DMS153 (cell line): Measurements from ENCODE around the gene NUB1.

Source experiments
- DNase-seq: peaks from one replicate; lab custom pipeline; 2025; lab: John Stamatoyannopoulos, UW

The NUB1 gene

GRCh38 chr7:151389768-151390597 is 48.4 kb downstream of the NUB1 start:
- no peak for DNase-seq

DNA sequence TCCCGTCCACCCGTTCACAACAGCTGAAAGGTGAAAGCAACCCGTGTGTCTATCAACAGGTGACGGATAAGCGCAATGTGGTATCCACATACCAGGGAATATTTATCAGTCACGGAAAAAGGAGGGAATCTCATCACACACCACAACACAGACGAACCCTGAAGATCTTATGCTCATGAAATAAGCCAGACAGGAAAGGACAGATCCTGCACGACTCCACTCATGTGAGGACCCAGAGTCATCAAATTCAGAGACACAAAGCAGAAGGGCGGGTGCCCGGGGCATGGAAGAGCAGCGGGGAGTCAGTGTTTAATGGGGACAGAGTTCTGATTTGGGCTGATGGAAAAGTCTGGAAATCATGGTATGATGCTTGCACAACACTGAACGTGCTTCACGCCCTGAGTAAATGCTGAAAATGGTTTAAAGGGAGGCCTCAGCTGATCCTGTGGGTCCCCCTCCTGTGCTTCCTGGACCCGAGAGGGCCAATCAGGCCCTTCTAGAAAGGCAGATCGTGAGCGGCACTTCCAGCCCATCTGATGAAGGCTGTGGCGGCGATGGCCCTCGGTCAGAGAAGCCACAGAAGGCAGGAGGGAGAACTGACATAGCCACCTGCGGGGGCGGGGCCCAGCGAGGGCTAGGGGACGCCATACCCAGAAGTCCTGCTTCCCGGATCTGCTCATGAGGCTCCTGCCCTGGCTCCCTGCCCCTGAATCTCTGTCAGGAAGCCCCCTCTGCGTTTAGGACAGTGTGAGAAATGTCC is 49.2 kb downstream of the NUB1 start:
- peak; percentile 6 for DNase-seq

DNA sequence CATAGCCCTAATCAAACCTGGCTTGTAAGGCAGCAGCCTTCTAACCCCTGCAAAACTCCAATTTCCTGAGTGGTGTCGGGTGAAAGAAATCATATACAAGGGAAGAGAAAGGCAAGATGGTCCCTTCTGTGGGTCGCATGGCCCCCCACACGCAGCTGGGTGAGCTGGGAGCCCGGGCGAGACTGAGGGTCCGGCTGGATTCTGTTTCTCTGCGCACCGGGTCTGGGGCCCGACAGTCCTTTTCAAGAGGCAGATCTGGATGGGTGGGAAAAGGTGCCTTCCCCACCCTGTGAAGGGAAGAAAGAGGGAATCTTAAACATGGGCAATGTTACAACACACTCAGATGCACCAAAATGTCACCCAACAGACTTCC is 49.7 kb downstream of the NUB1 start:
- no peak for DNase-seq

- no peak for DNase-seq
Observed at GRCh38 chr7:151392002-151392401, 50.4 kb downstream of the NUB1 start.

GRCh38 chr7:151392426-151392825 is 50.8 kb downstream of the NUB1 start:
- DNase-seq: no peak

DNA sequence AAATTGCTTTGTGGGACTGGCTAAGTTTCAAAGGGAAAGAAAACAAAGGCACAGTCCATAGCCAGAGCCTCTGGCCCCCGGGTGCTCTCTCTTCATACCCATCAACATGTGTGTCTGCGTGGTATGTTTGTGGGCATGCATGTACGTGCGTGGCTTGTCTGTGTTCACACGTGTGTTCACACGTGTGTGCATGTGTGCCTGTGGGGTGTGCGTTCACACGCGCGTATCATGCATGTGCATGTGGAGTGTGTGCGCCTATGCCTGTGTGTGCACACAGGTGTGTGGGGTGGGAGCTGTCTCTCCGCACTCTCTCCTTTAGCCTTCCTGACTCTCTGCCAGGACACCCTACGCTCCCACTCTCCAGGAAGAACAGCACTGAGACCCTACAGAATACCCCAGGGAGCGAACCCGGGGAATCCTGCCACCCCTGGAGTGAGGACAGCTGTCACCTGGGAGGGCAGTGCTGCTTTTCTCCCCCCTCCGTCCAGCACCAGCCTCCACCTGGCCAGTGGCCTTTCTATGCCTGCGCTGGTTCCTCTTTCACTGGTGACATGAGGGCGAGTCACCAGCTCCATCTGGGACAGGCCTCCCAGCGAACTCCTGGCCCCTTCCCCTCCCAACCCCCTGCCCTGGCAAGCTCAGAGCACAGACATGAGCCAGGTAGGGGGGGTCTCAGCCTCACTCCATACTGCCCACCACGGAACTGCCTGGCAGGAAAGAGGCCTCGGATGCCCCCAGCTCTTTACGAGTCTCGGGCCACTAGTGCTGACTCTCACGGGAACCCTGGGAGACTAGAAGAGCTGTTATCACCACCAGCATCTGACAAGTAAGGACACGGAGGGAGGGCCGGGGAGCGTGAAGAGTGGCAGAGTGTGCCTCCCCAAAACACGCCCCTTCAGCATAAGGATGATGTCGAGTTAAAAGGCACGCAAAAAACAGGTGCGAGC is 51.7 kb downstream of the NUB1 start:
- DNase-seq: no peak

DNA sequence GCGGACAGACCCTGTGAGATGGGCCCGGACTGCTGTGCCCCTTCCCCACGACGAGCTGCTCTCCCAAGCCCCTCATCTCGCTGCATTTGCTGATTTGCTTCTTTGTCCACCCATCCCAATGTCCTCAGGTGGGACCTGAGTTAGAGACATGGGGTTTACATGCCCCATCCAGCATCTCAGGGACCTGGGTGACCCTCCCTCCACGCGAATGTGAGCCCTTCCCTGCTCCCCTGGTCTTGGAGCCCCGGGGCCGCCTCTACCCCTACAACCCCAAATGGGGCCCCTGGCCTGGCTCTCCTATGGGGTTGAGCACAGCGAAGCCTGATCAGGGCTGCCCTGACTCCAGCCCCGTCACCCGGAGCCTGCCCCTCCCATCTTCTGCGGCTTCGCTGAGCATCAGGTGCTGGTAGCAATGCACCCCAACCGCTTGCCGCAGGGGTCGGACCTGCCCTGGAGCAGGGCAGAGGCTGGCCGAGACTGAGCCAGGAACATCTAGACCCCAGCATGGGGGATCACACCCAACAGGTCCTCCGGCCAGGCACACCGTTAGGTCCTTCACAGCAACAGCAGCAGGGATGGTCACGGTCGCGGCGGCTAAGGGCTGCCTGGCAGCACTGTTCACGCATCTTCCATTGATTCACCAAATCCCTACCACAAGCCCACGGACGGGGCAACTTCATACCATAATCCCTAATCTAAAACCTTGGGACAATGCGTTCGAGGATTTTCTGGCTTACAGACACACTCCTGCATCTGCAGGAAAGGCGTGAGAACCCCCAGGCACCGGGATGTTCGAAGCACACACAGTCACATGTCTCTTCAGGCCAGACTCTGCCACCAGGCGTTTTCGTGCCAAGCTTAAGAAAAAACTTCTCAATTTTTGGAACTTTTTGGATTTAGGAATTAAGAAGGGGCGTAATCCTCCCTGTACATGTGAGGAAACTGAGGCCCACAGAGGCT is 52.7 kb downstream of the NUB1 start:
- DNase-seq: no peak

DNA sequence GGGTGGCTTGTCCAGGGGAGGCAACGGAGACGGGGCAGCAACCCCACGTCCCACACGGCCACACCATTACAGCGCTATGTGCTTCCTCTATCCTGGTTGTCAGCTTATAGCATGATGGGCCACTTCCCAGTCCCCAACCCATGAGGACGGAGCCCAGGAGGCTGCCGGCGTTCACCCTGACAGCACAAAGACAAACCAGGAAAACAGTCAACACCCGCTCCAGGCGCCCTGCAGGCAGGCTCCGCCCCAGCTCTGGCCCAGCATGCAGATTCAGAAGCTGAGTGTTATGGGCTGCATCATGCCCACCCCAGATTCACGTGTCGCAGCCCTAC is 53.4 kb downstream of the NUB1 start:
- DNase-seq: no peak

- no peak for DNase-seq
Observed at GRCh38 chr7:151396328-151396970, 54.8 kb downstream of the NUB1 start.

DNA sequence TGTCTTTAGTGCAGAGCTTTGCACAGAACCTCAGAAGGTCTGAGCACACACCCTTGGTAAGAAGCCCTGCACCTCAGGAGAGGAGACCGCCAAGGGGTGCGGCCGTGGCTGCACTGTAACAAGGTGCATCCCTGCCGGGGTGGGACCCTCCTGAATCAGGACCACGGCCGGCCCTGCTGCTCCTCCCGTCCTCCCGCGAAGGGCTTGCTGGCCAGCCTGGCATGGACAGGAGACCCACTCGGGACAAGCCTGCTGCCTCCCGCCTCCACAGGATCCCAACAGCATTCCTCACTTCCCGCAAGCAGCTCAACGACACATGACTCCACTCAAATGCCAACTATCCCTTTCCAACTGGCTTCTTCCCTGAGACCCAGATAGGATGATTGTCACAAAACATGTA is 55.4 kb downstream of the NUB1 start:
- DNase-seq: no peak

- DNase-seq: no peak
Observed at GRCh38 chr7:151398446-151399304, 57.1 kb downstream of the NUB1 start.

DNA sequence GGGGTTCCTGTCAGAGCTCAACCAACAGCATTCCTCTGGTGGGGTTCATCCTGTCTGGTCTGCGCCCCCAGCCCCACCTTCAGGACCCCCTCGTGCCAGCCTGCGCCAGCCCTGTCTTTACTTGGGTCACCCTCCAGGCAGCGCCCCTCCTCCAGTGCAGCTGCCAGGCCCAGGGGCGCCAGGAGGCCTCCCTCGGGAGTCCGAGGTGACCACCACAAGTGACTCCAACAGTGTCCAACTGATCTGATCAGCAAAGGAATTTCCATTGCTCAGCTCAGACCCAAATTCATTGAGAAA is 57.6 kb downstream of the NUB1 start:
- DNase-seq: no peak

DNA sequence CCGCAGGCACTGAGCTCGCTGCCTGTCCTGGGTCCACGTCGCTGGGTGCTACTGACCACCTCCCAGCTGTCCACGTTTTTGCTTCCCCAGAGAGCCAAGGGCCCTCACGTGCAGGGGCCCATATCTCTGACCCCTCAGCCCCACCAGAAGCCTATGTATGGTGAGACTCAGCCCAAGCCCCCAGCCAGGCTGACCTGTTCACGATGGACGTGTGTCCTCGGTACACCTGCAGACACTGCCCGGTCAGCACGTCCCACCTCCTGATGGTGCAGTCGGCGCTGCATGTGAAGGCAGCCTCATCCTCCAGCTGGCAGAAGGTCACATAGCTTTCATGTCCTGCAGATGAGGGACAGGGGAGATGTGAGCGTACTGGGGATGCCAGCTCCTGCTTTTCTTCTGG is 58.3 kb downstream of the NUB1 start:
- no peak for DNase-seq

DNA sequence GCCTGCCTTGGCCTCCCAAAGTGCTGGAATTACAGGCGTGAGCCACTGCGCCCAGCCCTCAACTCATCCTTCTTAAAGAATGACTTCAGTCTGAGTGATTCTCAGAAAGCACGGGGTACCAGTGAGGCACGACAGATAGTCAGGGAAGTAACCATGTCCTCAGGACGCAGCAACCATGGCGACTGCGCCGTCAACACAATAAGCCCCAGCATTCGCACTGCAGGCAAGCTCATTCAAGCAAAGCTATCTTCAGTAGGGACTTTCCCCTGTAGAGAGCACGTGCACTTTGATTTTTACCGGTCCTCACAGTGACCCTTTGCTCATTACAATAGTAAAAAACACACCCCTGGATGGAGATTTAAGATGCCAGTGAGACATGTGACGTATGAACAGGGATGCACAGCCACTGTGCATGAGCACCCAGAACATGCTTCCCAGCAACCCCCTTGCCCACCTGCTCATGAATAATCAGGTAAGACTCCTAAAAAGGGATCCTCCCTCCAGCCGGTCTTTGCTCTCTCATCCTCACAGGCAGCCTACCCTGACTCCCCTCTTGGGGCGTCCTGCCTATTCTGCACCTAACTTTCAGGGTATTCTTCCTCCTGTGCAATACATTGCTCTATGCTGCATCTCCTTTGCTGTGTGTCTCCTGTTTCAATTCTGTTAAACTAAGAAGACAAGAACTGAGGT is 59.2 kb downstream of the NUB1 start:
- no peak for DNase-seq

DNA sequence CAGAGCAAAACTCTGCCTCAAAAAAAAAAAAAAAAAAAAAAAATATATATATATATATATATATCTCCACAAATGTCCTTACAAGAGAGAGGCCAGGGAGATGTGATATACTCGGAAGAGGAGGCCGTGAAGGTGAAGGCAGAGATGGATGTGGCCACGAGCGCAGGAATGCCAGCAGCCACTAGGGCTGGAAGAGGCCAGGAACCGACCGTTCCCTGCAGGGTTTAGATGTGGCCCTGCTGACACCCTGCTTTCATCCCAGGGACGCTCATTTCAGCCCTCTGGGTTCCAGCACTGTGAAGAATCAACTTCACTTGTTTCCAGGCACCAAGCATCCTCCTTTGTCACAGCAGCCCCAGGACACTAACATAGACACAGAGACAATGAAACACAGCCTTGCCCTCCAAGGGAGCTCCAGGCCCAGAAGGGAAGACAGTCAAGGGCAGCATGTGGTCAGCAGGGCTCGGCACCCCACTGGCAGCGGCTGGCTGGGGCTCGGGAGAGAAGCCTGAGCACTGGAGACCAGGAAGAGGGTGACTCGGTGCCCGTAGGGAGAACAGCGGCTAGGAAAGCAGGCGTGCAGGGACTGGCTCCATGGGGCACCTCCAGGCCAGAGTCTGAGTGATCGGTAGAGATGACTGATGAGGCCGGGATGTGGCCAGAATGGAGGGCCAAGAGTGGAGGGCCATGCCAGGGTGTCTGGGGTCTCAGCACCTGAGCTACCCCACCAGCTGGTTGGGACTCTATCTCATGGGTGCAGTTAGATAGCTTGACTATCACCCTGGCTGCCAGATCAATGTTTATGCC is 60.6 kb downstream of the NUB1 start:
- no peak for DNase-seq

DNA sequence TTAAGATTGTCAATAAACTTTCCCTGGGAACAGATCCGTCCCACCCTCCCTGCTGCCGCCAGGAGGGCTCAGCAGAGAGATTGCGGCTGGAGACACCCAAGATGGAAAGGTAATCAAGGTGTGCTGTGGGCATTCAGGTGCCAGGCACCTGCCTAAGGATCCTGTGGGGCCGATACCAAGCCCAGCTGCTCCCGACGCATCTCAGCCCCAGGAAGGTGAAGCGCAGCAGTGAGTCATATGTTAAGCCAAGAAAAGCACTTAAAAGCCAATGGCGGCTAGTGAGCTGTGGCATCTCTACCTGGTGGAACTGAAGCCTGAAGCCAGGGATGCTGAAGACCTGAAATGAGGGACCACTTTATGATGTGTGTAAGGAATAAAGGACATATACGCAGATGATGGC is 62.2 kb downstream of the NUB1 start:
- DNase-seq: no peak

GRCh38 chr7:151404216-151405011 is 62.8 kb downstream of the NUB1 start:
- DNase-seq: no peak

- DNase-seq: no peak
Observed at GRCh38 chr7:151405056-151405455, 63.4 kb downstream of the NUB1 start.
